GM12878 (cell line): Measurements from ENCODE around the gene RPL18.

Source experiments
- KLF5 ChIP-seq: fragments of 450-650 bp; IDR thresholded peaks from 2 replicates; pipeline ENCODE4 v1.6.1; 2014; ENCODE audit warnings: mild to moderate bottlenecking; ENCODE audit not compliant: partially characterized antibody
- SIN3A ChIP-seq: IDR thresholded peaks from 2 replicates; pipeline ENCODE4 v1.6.1; 2012; ENCODE audit warnings: low read depth, low read length, improper control_type of control experiment

DNA sequence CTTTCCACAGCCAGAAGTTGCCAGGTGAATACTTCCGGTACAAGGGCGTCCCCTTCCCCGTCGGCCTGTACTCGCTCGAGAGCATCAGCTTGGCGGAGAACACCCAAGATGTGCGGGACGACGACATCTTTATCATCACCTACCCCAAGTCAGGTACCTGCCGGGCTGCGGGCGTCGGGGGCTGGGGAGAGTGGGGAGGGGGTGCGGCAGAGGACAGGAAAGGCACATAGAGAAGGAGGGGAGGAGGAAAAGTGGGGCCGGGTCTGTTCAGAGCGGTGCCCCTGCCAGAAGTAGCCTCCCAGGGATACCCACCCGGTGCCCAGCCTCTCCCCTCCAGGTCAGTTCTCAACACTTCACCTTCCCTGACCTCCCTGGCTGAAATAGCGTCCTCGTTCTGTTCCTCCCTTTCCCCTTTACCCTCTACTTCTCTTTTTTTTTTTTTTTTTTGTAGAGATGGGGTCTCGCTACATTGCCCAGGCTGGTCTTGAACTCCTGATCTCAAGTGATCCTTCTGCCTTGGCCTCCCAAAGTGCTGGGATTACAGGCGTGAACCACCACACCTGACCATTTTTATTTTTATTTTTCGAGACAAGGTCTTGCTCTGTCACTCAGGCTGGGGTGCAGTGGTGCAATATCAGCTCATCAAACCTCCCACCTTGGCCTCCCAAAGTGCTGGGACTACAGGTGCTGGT lies 42.9 kb downstream of the RPL18 start:
- TF ChIP-seq SIN3A (no peak), KLF5 (no peak)
